HG02970 (cell line): ENCODE data around the gene CTBP1.

Experiments used
- ATAC-seq: cut with Tn5 transposase; IDR thresholded peaks from one replicate; pipeline ENCODE4 v1.9.1; 2021; ENCODE audit warnings: mild to moderate bottlenecking, moderate library complexity, moderate number of reproducible peaks; ENCODE audit not compliant: unreplicated experiment, low FRiP score

The CTBP1 gene

DNA sequence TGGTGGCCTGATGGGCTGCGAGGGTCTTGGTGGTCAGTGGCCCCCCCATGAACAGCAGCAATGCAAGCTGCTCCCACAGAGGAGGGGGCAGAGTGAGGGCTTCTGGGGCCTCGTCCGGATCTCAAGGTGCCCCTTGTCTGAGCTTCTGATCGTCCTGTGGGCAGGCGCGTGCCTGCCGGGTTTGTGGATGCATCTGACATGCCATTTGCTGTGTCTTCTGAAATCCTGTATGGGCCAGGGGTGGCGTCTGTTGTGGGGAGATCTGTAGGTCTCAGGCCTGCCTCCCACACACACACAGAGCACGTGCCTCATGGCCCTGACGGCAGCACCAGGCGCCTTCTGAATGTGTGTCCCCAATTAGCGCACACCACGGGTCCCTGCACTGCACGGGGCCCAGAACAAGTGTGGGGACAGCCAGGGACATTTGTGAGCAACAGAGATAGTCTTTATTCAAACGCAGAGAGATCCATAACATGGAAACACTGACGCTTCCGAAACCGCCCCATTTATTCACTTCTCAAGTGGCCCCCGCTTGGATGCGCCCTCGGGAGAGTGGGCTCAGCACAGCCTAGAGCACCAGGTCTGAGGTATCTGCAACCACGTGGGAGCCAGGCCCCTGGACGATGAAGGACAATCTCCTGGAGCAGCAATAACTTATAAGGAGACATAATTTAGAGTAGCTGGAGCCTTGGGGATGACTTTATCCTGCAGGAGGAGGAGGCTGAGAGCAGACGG, 82.3 kb downstream of the CTBP1 start:
- ATAC-seq, result peak; percentile 8

DNA sequence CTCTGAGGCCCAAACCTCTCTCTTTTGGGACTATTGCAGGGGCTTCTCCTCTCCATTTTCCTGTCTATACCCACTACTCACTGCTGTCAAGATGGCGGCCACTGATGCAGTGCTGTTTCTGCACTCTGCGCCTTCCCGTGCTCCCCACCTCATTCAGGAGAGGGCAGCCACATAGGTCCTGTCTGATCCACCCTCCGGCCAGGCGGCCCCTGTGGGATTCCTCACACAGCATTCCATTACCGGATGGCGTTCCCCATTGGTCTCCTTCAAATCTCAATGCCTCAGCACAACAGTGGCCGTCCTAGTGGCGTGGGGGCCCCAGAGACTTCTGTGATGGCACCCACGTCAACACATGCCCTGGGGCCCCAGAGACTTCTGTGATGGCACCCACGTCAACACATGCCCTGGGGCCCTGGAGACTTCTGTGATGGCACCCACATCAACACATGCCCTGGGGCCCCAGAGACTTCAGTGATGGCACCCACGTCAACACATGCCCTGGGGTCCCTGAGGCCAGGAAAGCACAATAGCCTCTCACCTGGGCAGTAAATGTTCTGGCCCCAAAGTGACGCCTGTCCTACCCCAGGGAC, 83.9 kb downstream of the CTBP1 start:
- ATAC-seq, result no peak

DNA sequence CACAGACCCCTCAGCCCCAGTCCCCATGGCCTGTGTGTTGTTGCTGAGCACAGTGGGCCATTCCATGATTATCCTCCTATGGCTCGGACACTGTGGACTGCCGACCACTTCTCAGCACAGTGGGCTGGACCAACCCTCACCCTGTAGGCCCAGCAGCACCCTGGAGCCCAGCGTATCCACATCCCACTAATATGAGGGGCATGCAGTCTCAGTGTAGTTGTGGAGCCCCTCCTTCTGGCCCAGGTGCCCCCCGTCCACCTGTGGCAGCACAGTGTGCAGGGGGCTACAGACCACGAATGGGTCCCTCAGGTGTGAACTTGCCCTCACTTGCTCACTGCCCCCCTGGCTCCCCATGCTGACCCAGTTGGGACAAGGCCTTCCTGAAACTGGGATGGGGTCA, 84.5 kb downstream of the CTBP1 start:
- no peak for ATAC-seq

DNA sequence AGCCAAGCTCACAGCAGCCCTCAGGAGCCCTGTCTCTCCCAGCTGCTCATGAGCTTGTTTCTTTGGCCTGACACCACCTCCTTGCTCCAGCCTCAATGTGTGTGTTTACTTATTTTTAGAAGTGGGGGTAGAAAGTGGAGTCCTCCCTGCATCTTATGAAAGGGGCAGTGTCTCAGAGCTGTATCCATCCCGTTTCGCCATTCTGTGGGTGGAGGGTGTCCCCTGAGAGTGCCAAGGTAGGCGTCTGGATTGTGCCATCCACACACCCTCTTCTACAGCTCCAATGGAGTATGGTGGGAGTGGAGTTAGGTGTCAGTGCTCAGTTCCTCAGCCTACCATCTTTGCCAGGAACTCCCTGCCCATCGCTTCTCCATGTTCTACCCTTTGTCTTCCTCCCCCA, 84.9 kb downstream of the CTBP1 start:
- ATAC-seq, result no peak
